Neuronal stem cell (in vitro differentiated cells): Measurements from ENCODE around the gene PLAGL2.
A peak's percentile ranks its signal among the peaks of the same experiment; 100 is the strongest.

Experiments
- DNase-seq: peaks from one replicate; pipeline ENCODE4 v3.0.0-alpha.2; 2013; ENCODE audit warnings: low spot score
- H2AFZ ChIP-seq: one replicate; pipeline ENCODE4 v1.6.1; 2013; ENCODE audit warnings: mild to moderate bottlenecking, low read length, inconsistent platforms
- H2AK5ac ChIP-seq: 2 replicates; pipeline ENCODE4 v1.6.1; 2013; ENCODE audit warnings: low read depth, mild to moderate bottlenecking, inconsistent platforms, low read length, moderate library complexity, mixed read lengths
- H2BK120ac ChIP-seq: 2 replicates; pipeline ENCODE4 v1.6.1; 2013; ENCODE audit warnings: low read depth, mild to moderate bottlenecking, inconsistent platforms, low read length, moderate library complexity, mixed read lengths
- H2BK12ac ChIP-seq: one replicate; pipeline ENCODE4 v1.6.1; 2013; ENCODE audit warnings: low read length, inconsistent platforms
- H2BK15ac ChIP-seq: 2 replicates; pipeline ENCODE4 v1.6.1; 2013; ENCODE audit warnings: mild to moderate bottlenecking, low read length, inconsistent platforms, mixed read lengths
- H2BK5ac ChIP-seq: one replicate; pipeline ENCODE4 v1.6.1; 2013; ENCODE audit warnings: inconsistent platforms, mild to moderate bottlenecking, low read length, moderate library complexity
- H3K14ac ChIP-seq: one replicate; pipeline ENCODE4 v1.6.1; 2013; ENCODE audit warnings: low read length, inconsistent platforms
- H3K18ac ChIP-seq: 2 replicates; pipeline ENCODE4 v1.6.1; 2013; ENCODE audit warnings: low read length, inconsistent platforms
- H3K23ac ChIP-seq: 2 replicates; pipeline ENCODE4 v1.6.1; 2013; ENCODE audit warnings: low read depth, mild to moderate bottlenecking, mixed read lengths, low read length, inconsistent platforms; ENCODE audit not compliant: poor library complexity
- H3K27ac ChIP-seq: replicated peaks from 3 replicates; pipeline ENCODE4 v1.5.1; 2013; ENCODE audit warnings: low read length, inconsistent platforms
- H3K27me3 ChIP-seq, 3 experiments: 2 replicates each; pipeline ENCODE4 v1.6.1; 2013; ENCODE audit warnings: low read length in 3 of 3, mild to moderate bottlenecking in 2 of 3, inconsistent platforms in 1 of 3, low read depth in 1 of 3, mixed read lengths in 1 of 3, moderate library complexity in 1 of 3; ENCODE audit not compliant: control insufficient read depth in 3 of 3, insufficient read depth in 3 of 3
- H3K36me3 ChIP-seq, 2 donors: replicated peaks in 1 of 2; 2 replicates each; pipeline ENCODE4 v1.6.1; 2013; ENCODE audit warnings: low read length in 2 of 2; ENCODE audit not compliant: control insufficient read depth in 2 of 2, insufficient read depth in 2 of 2
- H3K4ac ChIP-seq: 2 replicates; pipeline ENCODE4 v1.6.1; 2013; ENCODE audit warnings: inconsistent platforms, mild to moderate bottlenecking, low read length, moderate library complexity
- H3K4me1 ChIP-seq, 2 donors: 1 replicate in 1 of 2; 2 replicates in 1 of 2; pipeline ENCODE4 v1.6.1; 2013; ENCODE audit warnings: low read length in 2 of 2, low read depth in 1 of 2; ENCODE audit not compliant: control insufficient read depth in 2 of 2, insufficient read depth in 1 of 2
- H3K4me2 ChIP-seq: one replicate; pipeline ENCODE4 v1.6.1; 2013; ENCODE audit warnings: mild to moderate bottlenecking, low read length, inconsistent platforms; ENCODE audit not compliant: insufficient read depth, poor library complexity, severe bottlenecking
- H3K4me3 ChIP-seq, 2 donors: 2 replicates each; pipeline ENCODE4 v1.5.1; 2013; ENCODE audit warnings: low read length in 2 of 2, mild to moderate bottlenecking in 2 of 2, inconsistent platforms in 1 of 2, moderate library complexity in 1 of 2
- H3K79me1 ChIP-seq: one replicate; pipeline ENCODE4 v1.6.1; 2013; ENCODE audit warnings: low read depth, mild to moderate bottlenecking, inconsistent platforms, low read length, moderate library complexity
- H3K9ac ChIP-seq: one replicate; pipeline ENCODE4 v1.6.1; 2013; ENCODE audit warnings: mild to moderate bottlenecking, low read depth, low read length, inconsistent platforms; ENCODE audit not compliant: poor library complexity
- H3K9me3 ChIP-seq, 2 donors: replicated peaks in 1 of 2; 2 replicates each; pipeline versions ENCODE3 to v1.6.1; 2013; ENCODE audit warnings: low read length in 2 of 2, mild to moderate bottlenecking in 2 of 2, inconsistent platforms in 1 of 2, low read depth in 1 of 2, mixed read lengths in 1 of 2, moderate library complexity in 1 of 2; ENCODE audit not compliant: control insufficient read depth in 2 of 2, insufficient read depth in 1 of 2
- H4K8ac ChIP-seq: one replicate; pipeline ENCODE4 v1.6.1; 2013; ENCODE audit warnings: low read depth, mild to moderate bottlenecking, inconsistent platforms, low read length, moderate library complexity
- H4K91ac ChIP-seq: one replicate; pipeline ENCODE4 v1.6.1; 2013; ENCODE audit warnings: low read length, low read depth, mild to moderate bottlenecking, inconsistent platforms; ENCODE audit not compliant: poor library complexity
- WGBS, 2 donors: extraction: QIAGEN DNeasy Blood & Tissue Kit; methylation state at CpG; one replicate each; pipeline ENCODE4 v1.1.7; 2013; ENCODE audit warnings: missing lambda C conversion rate in 2 of 2, mixed read lengths in 1 of 2; ENCODE audit not compliant: insufficient read length in 2 of 2, insufficient replicate concordance in 1 of 2; ENCODE audit errors: extremely low coverage in 2 of 2; 5-methylcytosine and 5-hydroxymethylcytosine counted together

PLAGL2 gene

GRCh38 chr20:32192698-32193097 is 14.8 kb downstream of the PLAGL2 start:
- Histone ChIP-seq H3K4me1 (peaks cover 0 to 23% of the 10 kb centered on the region in 2 donors), H3K18ac (no peak overlapping the region), H3K9ac (no peak overlapping the region), H2BK12ac (no peak overlapping the region), H3K79me1 (peaks cover 27% of the 10 kb centered on the region), H3K14ac (no peak overlapping the region), H3K4me3 (no peak overlapping the region), H4K8ac (no peak overlapping the region), H3K27ac (no peak overlapping the region), H4K91ac (no peak overlapping the region), H2BK15ac (no peak overlapping the region), H2BK120ac (no peak overlapping the region), H3K4ac (no peak overlapping the region), H3K27me3 (no peaks in the 10 kb centered on the region), H3K23ac (no peak overlapping the region), H2BK5ac (no peak overlapping the region), H3K9me3 (peaks cover 2 to 9% of the 10 kb centered on the region in 2 donors), H3K4me2 (no peak overlapping the region), H2AFZ (no peak overlapping the region), H2AK5ac (no peak overlapping the region), H3K36me3 (peaks cover 38 to 73% of the 10 kb centered on the region in 2 donors)
- DNase-seq: no peak
- WGBS, 2 donors: no CpG with 5 or more reads among the region's 3 CpGs

DNA sequence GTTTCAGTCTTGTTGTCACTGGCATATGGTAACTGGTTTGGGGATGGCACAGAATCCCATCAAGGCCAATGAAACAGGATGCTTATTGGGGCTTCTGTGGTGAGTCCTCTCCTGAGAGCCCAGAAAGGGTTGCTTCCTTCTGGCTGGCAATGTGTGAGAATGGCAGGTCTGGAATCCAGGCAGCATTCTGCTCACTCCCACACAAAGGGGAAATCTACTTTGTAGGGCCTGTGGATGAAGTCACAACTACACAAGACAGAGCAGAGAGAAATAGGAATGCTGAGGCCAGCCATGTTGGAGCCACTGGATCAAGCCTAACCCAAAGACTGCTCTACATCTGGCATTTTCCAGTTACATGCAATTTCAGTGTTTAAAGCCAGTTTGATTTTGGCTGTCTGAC is 15.7 kb downstream of the PLAGL2 start:
- no peak overlapping the region for H2AFZ ChIP-seq
- no peak overlapping the region for H3K4ac ChIP-seq
- peaks cover 0 to 23% of the 10 kb centered on the region in 2 donors for H3K4me1 ChIP-seq
- H2BK15ac ChIP-seq: no peak overlapping the region
- no peak overlapping the region for H2BK12ac ChIP-seq
- no peak overlapping the region for H2AK5ac ChIP-seq
- no peak overlapping the region for H3K4me2 ChIP-seq
- peaks cover 2 to 9% of the 10 kb centered on the region in 2 donors for H3K9me3 ChIP-seq
- H2BK5ac ChIP-seq: no peak overlapping the region
- no peak overlapping the region for H3K23ac ChIP-seq
- peaks cover 31 to 65% of the 10 kb centered on the region in 2 donors for H3K36me3 ChIP-seq
- H3K4me3 ChIP-seq: no peak overlapping the region
- no peaks in the 10 kb centered on the region for H3K27me3 ChIP-seq
- no peak overlapping the region for H3K14ac ChIP-seq
- no peak overlapping the region for H3K27ac ChIP-seq
- no peak overlapping the region for H2BK120ac ChIP-seq
- no peak overlapping the region for H3K18ac ChIP-seq
- H4K8ac ChIP-seq: no peak overlapping the region
- no peak overlapping the region for H4K91ac ChIP-seq
- DNase-seq: no peak
- no peak overlapping the region for H3K9ac ChIP-seq
- H3K79me1 ChIP-seq: peaks cover 21% of the 10 kb centered on the region

- no peaks in the 10 kb centered on the region for H3K27me3 ChIP-seq
- no peak overlapping the region for H3K14ac ChIP-seq
- H2AFZ ChIP-seq: no peak overlapping the region
- H3K79me1 ChIP-seq: peaks cover 20% of the 10 kb centered on the region
- H3K9ac ChIP-seq: no peak overlapping the region
- H2BK5ac ChIP-seq: no peak overlapping the region
- no peak overlapping the region for H3K4ac ChIP-seq
- H3K18ac ChIP-seq: no peak overlapping the region
- no peak overlapping the region for H2BK120ac ChIP-seq
- no peak overlapping the region for H4K8ac ChIP-seq
- no peak overlapping the region for H3K27ac ChIP-seq
- no peak overlapping the region for H2BK12ac ChIP-seq
- H3K9me3 ChIP-seq: peaks cover 2 to 9% of the 10 kb centered on the region in 2 donors
- peak overlapping the region in 1 of 2 donors; percentile 17 for H3K4me3 ChIP-seq
- H4K91ac ChIP-seq: no peak overlapping the region
- DNase-seq: no peak
- no CpG with 5 or more reads among the region's 3 CpGs for WGBS, 2 donors
- H2AK5ac ChIP-seq: no peak overlapping the region
- H2BK15ac ChIP-seq: no peak overlapping the region
- H3K23ac ChIP-seq: no peak overlapping the region
- peaks cover 29 to 61% of the 10 kb centered on the region in 2 donors for H3K36me3 ChIP-seq
- H3K4me2 ChIP-seq: no peak overlapping the region
- H3K4me1 ChIP-seq: peaks cover 0 to 23% of the 10 kb centered on the region in 2 donors
These were observed 16.1 kb downstream of the PLAGL2 start for GRCh38 chr20:32191422-32191821.

DNA sequence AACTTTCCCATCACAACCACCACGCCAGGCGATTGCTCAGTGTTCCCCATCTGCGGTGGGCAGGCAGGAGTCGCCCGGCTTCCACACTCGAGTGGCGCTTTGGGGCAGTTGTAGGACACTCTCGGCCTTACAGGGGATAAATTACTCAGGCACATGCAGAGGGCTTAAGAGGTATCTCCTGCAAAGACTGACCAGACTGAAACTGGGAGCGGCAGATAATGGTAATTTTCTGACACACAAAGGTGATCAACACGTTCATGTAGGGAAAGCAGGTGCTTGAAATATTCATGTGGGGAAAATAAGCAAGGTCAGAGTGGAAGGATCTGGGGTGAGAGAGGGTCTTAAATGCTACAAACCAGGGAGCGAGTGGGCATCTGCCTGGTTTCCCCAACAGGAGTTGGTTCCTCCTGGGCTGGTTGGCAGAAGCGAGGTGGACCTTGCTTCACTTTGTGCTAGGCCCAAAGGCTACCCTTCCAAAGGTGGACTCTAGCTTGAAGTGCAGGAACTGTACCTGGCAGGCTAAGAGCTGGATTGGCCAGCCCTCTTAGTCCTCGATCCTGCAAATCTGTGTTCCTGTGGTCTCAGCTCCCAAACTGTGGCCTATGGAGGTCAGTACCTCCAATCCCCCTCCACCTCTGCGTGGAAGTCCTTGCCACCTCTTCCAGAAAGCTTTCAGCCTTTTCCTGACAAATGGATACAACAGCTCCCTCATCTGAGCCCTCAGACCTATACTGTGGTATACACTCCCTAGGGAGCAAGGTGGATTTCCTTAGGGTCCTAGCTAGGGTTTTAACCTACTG is 16.7 kb downstream of the PLAGL2 start:
- DNase-seq: no peak
- H4K91ac ChIP-seq: no peak overlapping the region
- no peaks in the 10 kb centered on the region for H3K27me3 ChIP-seq
- peak overlapping the region; percentile 93 for H3K18ac ChIP-seq
- no peak overlapping the region for H4K8ac ChIP-seq
- H2BK12ac ChIP-seq: peak overlapping the region; percentile 59
- H3K9me3 ChIP-seq: peaks cover 2 to 9% of the 10 kb centered on the region in 2 donors
- no peak overlapping the region for H2BK15ac ChIP-seq
- WGBS, 2 donors: no CpG with 5 or more reads among the region's 14 CpGs
- H3K27ac ChIP-seq: peak overlapping the region; percentile 73
- H3K23ac ChIP-seq: peak overlapping the region; percentile 52
- H3K4ac ChIP-seq: no peak overlapping the region
- H3K36me3 ChIP-seq: peaks cover 23 to 55% of the 10 kb centered on the region in 2 donors
- peak overlapping the region; percentile 65 for H3K14ac ChIP-seq
- H2AK5ac ChIP-seq: no peak overlapping the region
- H2BK120ac ChIP-seq: no peak overlapping the region
- H3K4me3 ChIP-seq: peak overlapping the region; percentile 43 to 87
- peak overlapping the region; percentile 93 for H3K4me2 ChIP-seq
- peaks cover 0 to 23% of the 10 kb centered on the region in 2 donors for H3K4me1 ChIP-seq
- H2AFZ ChIP-seq: peak overlapping the region; percentile 78
- H3K79me1 ChIP-seq: peaks cover 19% of the 10 kb centered on the region
- peak overlapping the region; percentile 94 for H3K9ac ChIP-seq
- peak overlapping the region; percentile 66 for H2BK5ac ChIP-seq
